ENCODE data around the gene TMEM238L. TPM values are rescaled to one million over a fixed set of nuclear protein-coding genes. Genes with fewer than 3 reads are reported as not detected.

Gene TMEM238L
- total and polyA plus RNA-seq, 2 donors (not counting 3 experiments of a cell fraction or from before 2014, with no cell fraction given) = not detected

DNA sequence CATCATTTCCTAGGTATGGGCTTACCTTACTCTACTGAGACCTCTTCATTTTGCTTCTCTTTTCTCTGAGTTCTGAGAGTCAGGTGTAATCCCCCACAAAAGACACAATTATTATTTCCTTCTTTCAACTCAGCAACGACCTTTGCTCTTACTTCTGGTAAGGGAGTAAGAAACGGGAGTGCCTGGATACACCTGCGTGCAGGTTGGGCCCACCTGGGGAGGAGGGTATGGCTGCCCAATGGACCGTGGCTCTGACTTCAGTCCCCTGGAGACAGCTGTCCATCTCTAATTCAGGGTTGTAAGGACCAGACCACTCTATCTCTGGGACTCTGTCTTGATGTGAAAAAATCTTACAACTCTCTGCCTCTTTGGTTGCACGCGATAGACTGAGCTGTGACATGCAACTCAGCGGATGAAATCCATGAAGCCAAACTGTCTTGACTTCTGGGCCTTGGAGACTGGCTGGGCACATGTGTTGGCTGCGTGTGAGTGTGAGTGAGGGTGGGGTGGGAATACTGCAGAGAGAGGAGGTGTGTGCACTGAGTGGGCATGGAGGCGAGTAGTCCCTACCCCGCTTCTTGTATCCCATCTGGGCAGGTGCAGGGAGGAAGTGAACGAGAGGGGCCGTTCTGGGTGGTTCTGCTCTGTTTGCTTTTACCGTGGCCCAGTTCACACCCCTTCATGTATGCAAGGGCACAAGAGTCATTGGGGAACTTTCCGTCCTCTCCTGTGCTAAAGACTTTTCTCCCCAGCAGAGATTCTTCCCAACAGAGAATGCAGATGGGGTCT, 1.2 kb downstream of the TMEM238L start:
- FAIRE-seq (no peak), DNase-seq (ENCODE audit: low read depth, low spot score) (no peak)
- Histone ChIP-seq H3K79me2 (ENCODE audit: control insufficient read depth, insufficient read depth, low read length) (no peaks in the 10 kb centered on the region), H3K9ac (replicated peaks; ENCODE audit: extremely low read depth, insufficient read depth, low read length) (no peak overlapping the region), H3K36me3 (ENCODE audit: control insufficient read depth in 2 of 2, extremely low read depth in 1 of 2, insufficient read depth in 2 of 2, low read length in 2 of 2) (no peaks in the 10 kb centered on the region), H3K4me2 (ENCODE audit: insufficient read depth, low read length) (no peak overlapping the region), H3K27ac (ENCODE audit: insufficient read depth, low read depth, low read length) (no peak overlapping the region), H3K4me1 (ENCODE audit: control insufficient read depth, extremely low read depth, insufficient read depth, low read length) (no peaks in the 10 kb centered on the region), H3K9me1 (replicated peaks; ENCODE audit: control insufficient read depth, extremely low read depth, insufficient read depth, low read length) (no peaks in the 10 kb centered on the region), H2AFZ (ENCODE audit: low read depth, low read length) (no peak overlapping the region), H3K9me3 (replicated peaks; ENCODE audit: control insufficient read depth, insufficient read depth, low read length) (no peaks in the 10 kb centered on the region), H4K20me1 (replicated peaks; ENCODE audit: control insufficient read depth, extremely low read depth, insufficient read depth, low read length) (no peaks in the 10 kb centered on the region), H3K27me3 (ENCODE audit: control insufficient read depth in 2 of 2, insufficient read depth in 2 of 2, low read length in 2 of 2) (no peaks in the 10 kb centered on the region), H3K4me3 (replicated peaks in 1 of 3; ENCODE audit: insufficient read depth in 1 of 3, low read depth in 1 of 3, low read length in 3 of 3) (no peak overlapping the region)
- TF ChIP-seq, protein P1, sequence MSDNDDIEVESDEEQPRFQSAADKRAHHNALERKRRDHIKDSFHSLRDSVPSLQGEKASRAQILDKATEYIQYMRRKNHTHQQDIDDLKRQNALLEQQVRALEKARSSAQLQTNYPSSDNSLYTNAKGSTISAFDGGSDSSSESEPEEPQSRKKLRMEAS (IDR thresholded peaks at IDR 0.05; ENCODE audit: insufficient read depth, insufficient read length) = no peak
- TF ChIP-seq MYC (IDR thresholded peaks at IDR 0.05; ENCODE audit: low read depth, low read length) = no peak
- no peak for TF ChIP-seq JUN (IDR thresholded peaks at IDR 0.05; ENCODE audit: borderline replicate concordance, insufficient read depth, insufficient read length, low read depth)
- TF ChIP-seq, protein P2, sequence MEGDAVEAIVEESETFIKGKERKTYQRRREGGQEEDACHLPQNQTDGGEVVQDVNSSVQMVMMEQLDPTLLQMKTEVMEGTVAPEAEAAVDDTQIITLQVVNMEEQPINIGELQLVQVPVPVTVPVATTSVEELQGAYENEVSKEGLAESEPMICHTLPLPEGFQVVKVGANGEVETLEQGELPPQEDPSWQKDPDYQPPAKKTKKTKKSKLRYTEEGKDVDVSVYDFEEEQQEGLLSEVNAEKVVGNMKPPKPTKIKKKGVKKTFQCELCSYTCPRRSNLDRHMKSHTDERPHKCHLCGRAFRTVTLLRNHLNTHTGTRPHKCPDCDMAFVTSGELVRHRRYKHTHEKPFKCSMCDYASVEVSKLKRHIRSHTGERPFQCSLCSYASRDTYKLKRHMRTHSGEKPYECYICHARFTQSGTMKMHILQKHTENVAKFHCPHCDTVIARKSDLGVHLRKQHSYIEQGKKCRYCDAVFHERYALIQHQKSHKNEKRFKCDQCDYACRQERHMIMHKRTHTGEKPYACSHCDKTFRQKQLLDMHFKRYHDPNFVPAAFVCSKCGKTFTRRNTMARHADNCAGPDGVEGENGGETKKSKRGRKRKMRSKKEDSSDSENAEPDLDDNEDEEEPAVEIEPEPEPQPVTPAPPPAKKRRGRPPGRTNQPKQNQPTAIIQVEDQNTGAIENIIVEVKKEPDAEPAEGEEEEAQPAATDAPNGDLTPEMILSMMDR (IDR thresholded peaks at IDR 0.05; ENCODE audit: extremely low read depth in 1 of 2, insufficient read depth in 1 of 2, low read depth in 1 of 2, low read length in 2 of 2) = no peak
- TF ChIP-seq POLR2AphosphoS5 (IDR thresholded peaks at IDR 0.05; ENCODE audit: insufficient read depth, low read depth, low read length) = no peak
- TF ChIP-seq GATA2 (IDR thresholded peaks at IDR 0.05; ENCODE audit: insufficient read depth, insufficient read length, low read depth, low read length) = no peak
- no TSS peak for BruUV-seq (replicated peaks)
- intact Hi-C loops (cut with micrococcal nuclease) (no loop called here), dilution Hi-C loops (cut with MboI; ENCODE audit: extremely low pct_ligation_motif_present, low sequenced_read_pairs) (no loop called here)
- ChIA-PET CTCF (no interaction called here), POLR2A (no interaction called here)

All from endothelial cell of umbilical vein (primary cell).